Liver (tissue), 9 donors: ENCODE data around the gene JDP2. TPM values are rescaled to one million over a fixed set of nuclear protein-coding genes. Genes with fewer than 3 reads are reported as not detected.
A peak's percentile ranks its signal among the peaks of the same experiment; 100 is the strongest.

Experiments
- DNase-seq: peaks from one replicate; pipeline ENCODE4 v3.0.0-alpha.2; 2017; ENCODE audit warnings: low spot score
- H3K27ac ChIP-seq, 2 donors: one replicate each; pipeline ENCODE4 v1.7.0; 2013; ENCODE audit warnings: inconsistent platforms in 2 of 2, low read length in 2 of 2, control low read depth in 1 of 2, low read depth in 1 of 2, mild to moderate bottlenecking in 1 of 2
- H3K27me3 ChIP-seq, 4 donors: one replicate each; pipeline versions ENCODE4 v1.6.1 to v1.7.0; 2013; ENCODE audit warnings: low read length in 3 of 4, inconsistent platforms in 1 of 4, mild to moderate bottlenecking in 1 of 4, moderate library complexity in 1 of 4; ENCODE audit not compliant: control insufficient read depth in 4 of 4, insufficient read depth in 4 of 4
- H3K36me3 ChIP-seq, 4 donors: one replicate each; pipeline versions ENCODE4 v1.6.1 to v1.7.0; 2013; ENCODE audit warnings: low read length in 3 of 4, mild to moderate bottlenecking in 3 of 4, low read depth in 1 of 4, moderate library complexity in 1 of 4; ENCODE audit not compliant: control insufficient read depth in 4 of 4, insufficient read depth in 3 of 4
- H3K4me1 ChIP-seq, 4 donors: one replicate each; pipeline versions ENCODE4 v1.6.1 to v1.7.0; 2013; ENCODE audit warnings: low read length in 3 of 4, mild to moderate bottlenecking in 3 of 4, moderate library complexity in 1 of 4; ENCODE audit not compliant: control insufficient read depth in 4 of 4, insufficient read depth in 4 of 4
- H3K4me3 ChIP-seq, 3 donors: one replicate each; pipeline versions ENCODE4 v1.6.1 to v1.7.0; 2013; ENCODE audit warnings: low read length in 3 of 3, control low read depth in 1 of 3, low read depth in 1 of 3, mild to moderate bottlenecking in 1 of 3
- H3K9ac ChIP-seq, 2 donors: one replicate each; pipeline ENCODE4 v1.7.0; 2013; ENCODE audit warnings: low read length in 2 of 2, mild to moderate bottlenecking in 2 of 2, moderate library complexity in 2 of 2, control low read depth in 1 of 2, low read depth in 1 of 2
- H3K9me3 ChIP-seq, 4 donors: one replicate each; pipeline versions ENCODE4 v1.6.1 to v1.7.0; 2013; ENCODE audit warnings: low read length in 3 of 4; ENCODE audit not compliant: control insufficient read depth in 4 of 4
- ATF3 ChIP-seq: IDR thresholded peaks from 2 replicates; pipeline ENCODE4 v1.6.1; 2016; ENCODE audit warnings: antibody characterized with exemption
- CTCF ChIP-seq: fragments of 150-350 bp; IDR thresholded peaks from 2 replicates; pipeline ENCODE4 v1.5.1; 2017; ENCODE audit warnings: improper control_type of control experiment, low read depth, low read length; ENCODE audit not compliant: missing input control
- FOXA1 ChIP-seq: IDR thresholded peaks from 2 replicates; pipeline ENCODE4 v1.6.1; 2016; ENCODE audit warnings: antibody characterized with exemption
- FOXA2 ChIP-seq: IDR thresholded peaks from 2 replicates; pipeline ENCODE4 v1.6.1; 2016; ENCODE audit warnings: antibody characterized with exemption
- GABPA ChIP-seq, 2 donors: IDR thresholded peaks in 1 of 2; conservative IDR thresholded peaks in 1 of 2; 2 replicates each; pipeline ENCODE4 v1.6.1; 2016; ENCODE audit warnings: antibody characterized with exemption in 2 of 2, mild to moderate bottlenecking in 1 of 2, moderate library complexity in 1 of 2
- HNF4A ChIP-seq, 2 donors: conservative IDR thresholded peaks; 2 replicates each; pipeline ENCODE4 v1.6.1; 2016; ENCODE audit warnings: antibody characterized with exemption in 2 of 2, mild to moderate bottlenecking in 2 of 2
- HNF4G ChIP-seq: IDR thresholded peaks from 2 replicates; pipeline ENCODE4 v1.6.1; 2016; ENCODE audit warnings: antibody characterized with exemption
- JUND ChIP-seq, 2 donors: IDR thresholded peaks; 2 replicates each; pipeline ENCODE4 v1.6.1; 2016; ENCODE audit warnings: antibody characterized with exemption in 2 of 2
- MAX ChIP-seq: IDR thresholded peaks from 2 replicates; pipeline ENCODE4 v1.6.1; 2016; ENCODE audit warnings: antibody characterized with exemption
- NR2F2 ChIP-seq: IDR thresholded peaks from 2 replicates; pipeline ENCODE4 v1.6.1; 2016; ENCODE audit warnings: antibody characterized with exemption
- RAD21 ChIP-seq, 2 donors: IDR thresholded peaks; 2 replicates each; pipeline ENCODE4 v1.6.1; 2016; ENCODE audit warnings: antibody characterized with exemption in 2 of 2, mild to moderate bottlenecking in 2 of 2
- REST ChIP-seq: IDR thresholded peaks from 2 replicates; pipeline ENCODE4 v1.6.1; 2016; ENCODE audit warnings: antibody characterized with exemption, mild to moderate bottlenecking
- RXRA ChIP-seq, 2 donors: IDR thresholded peaks; 2 replicates each; pipeline ENCODE4 v1.6.1; 2017 to 2018; ENCODE audit warnings: antibody characterized with exemption in 2 of 2, mild to moderate bottlenecking in 1 of 2
- SP1 ChIP-seq: IDR thresholded peaks from 2 replicates; pipeline ENCODE4 v1.6.1; 2018; ENCODE audit warnings: antibody characterized with exemption, mild to moderate bottlenecking
- TAF1 ChIP-seq: conservative IDR thresholded peaks from 2 replicates; pipeline ENCODE4 v1.6.1; 2016; ENCODE audit warnings: antibody characterized with exemption, mild to moderate bottlenecking
- ZBTB33 ChIP-seq: IDR thresholded peaks from 2 replicates; pipeline ENCODE4 v1.6.1; 2016; ENCODE audit warnings: antibody characterized with exemption
- WGBS: extraction: QIAGEN DNeasy Blood & Tissue Kit; methylation state at CpG from one replicate; pipeline ENCODE4 v1.1.7; 2013; 5-methylcytosine and 5-hydroxymethylcytosine counted together
- polyA plus RNA-seq, 2 donors: library from polyadenylated mRNA; stranded (reverse) in 1 of 2; unstranded in 1 of 2; fragments of 200-250 nt in 1 of 2; fragments of >200 nt in 1 of 2; fragmentation: Nextera tagmentation in 1 of 2; extraction: Ambion mirVana in 1 of 2; gene quantifications; one replicate each; pipeline versions ENCODE4 v1.2.1 to v1.2.3, GENCODE V29; 2013 to 2015
- total RNA-seq, 2 donors: library from RNA; depleted of rRNA; stranded (reverse); fragments of >200 nt; gene quantifications; one replicate each; pipeline ENCODE4 v1.2.3, GENCODE V29; 2014
- donor health status: healthy.
- donor health status: healthy.
- donor health status: healthy.
- donor health status: healthy.
- donor health status: healthy.

Gene JDP2
- total and polyA plus RNA-seq, 4 donors = 2.4 to 14.6 (median 8.7) TPM

GRCh38 chr14:75430116-75430515, 2.3 kb downstream of the JDP2 start:
- Histone ChIP-seq H3K36me3 (peaks cover 0 to 12% (median 6%) of the 10 kb centered on the region in 4 donors), H3K4me1 (peaks cover 9 to 52% (median 38%) of the 10 kb centered on the region in 4 donors), H3K9me3 (no peaks in the 10 kb centered on the region), H3K27ac (peak overlapping the region; percentile 29 to 72), H3K4me3 (peak overlapping the region; percentile 7 to 29 (median 14)), H3K27me3 (no peaks in the 10 kb centered on the region), H3K9ac (no peak overlapping the region)
- no peak for DNase-seq
- WGBS = 37% methylated on average over 7 of the region's 7 CpGs
- TF ChIP-seq MAX (no peak), NR2F2 (no peak), FOXA2 (no peak), REST (no peak), HNF4A (conservative IDR thresholded peaks at IDR 0.05) (peak in 1 of 2 donors; percentile 8), FOXA1 (no peak), RAD21 (IDR thresholded peaks at IDR 0.05) (peak; percentile 9 to 22), ZBTB33 (no peak), HNF4G (no peak), SP1 (peak; percentile 15), ATF3 (no peak), RXRA (IDR thresholded peaks at IDR 0.05) (peak in 1 of 2 donors; percentile 26), JUND (IDR thresholded peaks at IDR 0.05) (no peak), TAF1 (no peak), GABPA (IDR thresholded peaks at IDR 0.05 in 1 of 2, conservative IDR thresholded peaks at IDR 0.05 in 1 of 2) (no peak), CTCF (no peak)

GRCh38 chr14:75430526-75430925, 2.7 kb downstream of the JDP2 start:
- Histone ChIP-seq H3K9ac (no peak overlapping the region), H3K36me3 (peaks cover 0 to 12% (median 8%) of the 10 kb centered on the region in 4 donors), H3K9me3 (no peaks in the 10 kb centered on the region), H3K27ac (peak overlapping the region; percentile 29 to 72), H3K27me3 (no peaks in the 10 kb centered on the region), H3K4me3 (peak overlapping the region in 1 of 3 donors; percentile 7), H3K4me1 (peaks cover 9 to 52% (median 38%) of the 10 kb centered on the region in 4 donors)
- WGBS = 44% methylated on average over 10 of the region's 10 CpGs
- TF ChIP-seq NR2F2 = no peak
- no peak for TF ChIP-seq ZBTB33
- no peak for DNase-seq
